Thyroid gland (tissue), 4 donors: Measurements from ENCODE around the gene HEPHL1.

Source experiments
- CTCF ChIP-seq, 6 experiments: fragments of 200-600 bp in 3 of 6; fragments of 450-650 bp in 3 of 6; sonication (generic) in 3 of 6; IDR thresholded peaks; one replicate each; pipeline ENCODE4 v1.5.1; 2016 to 2019; ENCODE audit warnings: antibody characterized with exemption in 6 of 6, mild to moderate bottlenecking in 2 of 6, inconsistent platforms in 1 of 6, moderate library complexity in 1 of 6
- POLR2A ChIP-seq, 2 donors: fragments of 450-650 bp; IDR thresholded peaks; one replicate each; pipeline ENCODE4 v1.6.1; 2017; ENCODE audit warnings: antibody characterized with exemption in 2 of 2, mild to moderate bottlenecking in 2 of 2, moderate library complexity in 1 of 2

GRCh38 chr11:94145916-94146315 lies 124.8 kb downstream of the HEPHL1 start:
- TF ChIP-seq POLR2A (IDR thresholded peaks at IDR 0.05), result no peak
- TF ChIP-seq CTCF (IDR thresholded peaks at IDR 0.05), result no peak
